Measurements from ENCODE around the gene BCOR. TPM values are rescaled to one million over a fixed set of nuclear protein-coding genes. Genes with fewer than 3 reads are reported as not detected.

BCOR gene
- total RNA-seq, 4 donors from 2014 or later, result 30.9 to 67.4 (median 42.4) TPM

DNA sequence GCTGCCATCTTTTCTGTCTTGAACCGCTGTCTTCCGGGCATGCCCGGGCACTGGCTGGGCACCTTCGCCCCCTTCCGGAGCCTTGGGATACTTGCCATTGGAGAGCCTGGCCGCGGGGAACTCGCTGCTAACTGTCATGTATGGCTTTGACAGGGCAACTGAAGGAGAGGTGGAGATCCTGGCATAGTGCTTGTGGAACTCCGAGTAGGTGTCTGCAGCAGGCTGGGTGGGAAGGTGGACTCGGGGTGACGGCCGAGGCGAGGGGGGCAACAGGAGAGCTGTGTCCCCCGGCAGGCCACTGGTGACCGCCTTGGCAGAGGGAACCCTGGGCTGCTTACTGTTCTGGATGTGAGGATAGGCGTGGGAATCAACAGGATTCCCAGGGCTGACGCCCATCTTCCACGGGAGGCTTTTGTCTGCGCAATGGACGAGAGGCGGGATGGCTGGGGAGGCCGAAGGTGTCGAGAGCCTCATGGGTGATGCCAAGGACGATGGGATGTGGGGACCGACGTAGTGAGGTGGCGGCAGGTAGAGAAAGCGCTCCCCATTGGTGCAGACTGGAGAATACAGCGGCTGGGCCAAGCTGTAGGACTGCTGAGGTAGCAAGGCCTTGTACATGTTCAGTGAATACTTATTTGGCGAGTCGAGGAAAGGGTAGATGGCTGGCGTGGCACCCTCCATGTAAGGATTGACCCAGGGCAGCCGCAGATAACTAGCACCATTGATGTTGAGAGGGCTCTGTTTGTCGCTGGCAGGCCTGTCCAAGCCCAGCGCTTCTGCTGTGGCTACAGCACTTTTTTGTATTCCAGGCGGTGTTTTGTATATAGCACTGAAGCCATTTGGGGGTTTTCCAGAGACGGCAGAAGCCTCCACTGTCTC, 23.4 kb downstream of the BCOR start:
- Histone ChIP-seq H3K4me3 (replicated peaks in 1 of 3) (no peak overlapping the region), H3K4me1 (no peaks in the 10 kb centered on the region), H3K27me3 (no peaks in the 10 kb centered on the region), H3K36me3 (peaks cover 0 to 19% of the 10 kb centered on the region in 2 donors), H3K27ac (no peak overlapping the region), H3K9me3 (no peaks in the 10 kb centered on the region)
- intact Hi-C loops (cut with DNase I), result no loop called here
- WGBS, 2 donors, result 95 to 96% methylated on average over 14 to 30 of the region's 37 CpGs
- TF ChIP-seq POLR2A (IDR thresholded peaks at IDR 0.05), result no peak
- TF ChIP-seq, protein P1, sequence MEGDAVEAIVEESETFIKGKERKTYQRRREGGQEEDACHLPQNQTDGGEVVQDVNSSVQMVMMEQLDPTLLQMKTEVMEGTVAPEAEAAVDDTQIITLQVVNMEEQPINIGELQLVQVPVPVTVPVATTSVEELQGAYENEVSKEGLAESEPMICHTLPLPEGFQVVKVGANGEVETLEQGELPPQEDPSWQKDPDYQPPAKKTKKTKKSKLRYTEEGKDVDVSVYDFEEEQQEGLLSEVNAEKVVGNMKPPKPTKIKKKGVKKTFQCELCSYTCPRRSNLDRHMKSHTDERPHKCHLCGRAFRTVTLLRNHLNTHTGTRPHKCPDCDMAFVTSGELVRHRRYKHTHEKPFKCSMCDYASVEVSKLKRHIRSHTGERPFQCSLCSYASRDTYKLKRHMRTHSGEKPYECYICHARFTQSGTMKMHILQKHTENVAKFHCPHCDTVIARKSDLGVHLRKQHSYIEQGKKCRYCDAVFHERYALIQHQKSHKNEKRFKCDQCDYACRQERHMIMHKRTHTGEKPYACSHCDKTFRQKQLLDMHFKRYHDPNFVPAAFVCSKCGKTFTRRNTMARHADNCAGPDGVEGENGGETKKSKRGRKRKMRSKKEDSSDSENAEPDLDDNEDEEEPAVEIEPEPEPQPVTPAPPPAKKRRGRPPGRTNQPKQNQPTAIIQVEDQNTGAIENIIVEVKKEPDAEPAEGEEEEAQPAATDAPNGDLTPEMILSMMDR (IDR thresholded peaks at IDR 0.05), result no peak
- no peak for DNase-seq

DNA sequence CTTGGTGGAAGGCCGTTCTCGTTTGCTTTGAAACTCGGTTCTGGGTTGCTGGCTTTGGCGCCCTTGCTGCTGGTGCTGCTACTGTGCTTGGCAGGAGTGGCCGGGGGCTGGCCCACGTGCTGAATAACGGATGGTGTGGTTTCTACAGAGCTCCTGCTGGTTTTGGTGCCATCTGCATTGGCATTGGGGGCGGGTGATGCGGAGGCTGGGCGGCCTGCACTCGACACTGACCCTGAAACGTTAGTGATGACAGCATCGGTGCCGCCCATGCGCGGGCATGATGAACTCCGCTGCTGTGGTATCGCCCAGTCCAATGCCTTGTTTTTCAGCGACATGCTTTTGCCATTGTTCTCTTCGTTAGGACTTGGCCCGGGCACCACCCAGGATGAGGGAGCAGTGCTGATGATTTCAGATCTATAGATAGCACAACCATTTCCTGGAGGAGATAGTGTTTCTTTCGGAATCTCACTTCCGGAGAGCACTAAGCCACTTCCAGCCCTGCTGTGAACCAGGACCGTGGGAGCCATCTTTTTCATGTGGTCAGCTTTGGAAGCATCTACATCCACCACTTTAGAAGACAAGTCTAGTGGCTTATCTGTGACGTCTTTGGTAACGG, 24.2 kb downstream of the BCOR start:
- no peaks in the 10 kb centered on the region for H3K27me3 ChIP-seq
- WGBS, 2 donors, result 77 to 83% methylated on average over 7 to 16 of the region's 26 CpGs
- no peak overlapping the region for H3K27ac ChIP-seq
- DNase-seq, result no peak
- peaks cover 0 to 22% of the 10 kb centered on the region in 2 donors for H3K36me3 ChIP-seq
- intact Hi-C loops (cut with DNase I), result no loop called here
- H3K4me3 ChIP-seq (replicated peaks in 1 of 3), result no peak overlapping the region
- no peaks in the 10 kb centered on the region for H3K9me3 ChIP-seq
- TF ChIP-seq POLR2A (IDR thresholded peaks at IDR 0.05), result no peak
- TF ChIP-seq, protein P1 (IDR thresholded peaks at IDR 0.05), result no peak
- no peaks in the 10 kb centered on the region for H3K4me1 ChIP-seq

DNA sequence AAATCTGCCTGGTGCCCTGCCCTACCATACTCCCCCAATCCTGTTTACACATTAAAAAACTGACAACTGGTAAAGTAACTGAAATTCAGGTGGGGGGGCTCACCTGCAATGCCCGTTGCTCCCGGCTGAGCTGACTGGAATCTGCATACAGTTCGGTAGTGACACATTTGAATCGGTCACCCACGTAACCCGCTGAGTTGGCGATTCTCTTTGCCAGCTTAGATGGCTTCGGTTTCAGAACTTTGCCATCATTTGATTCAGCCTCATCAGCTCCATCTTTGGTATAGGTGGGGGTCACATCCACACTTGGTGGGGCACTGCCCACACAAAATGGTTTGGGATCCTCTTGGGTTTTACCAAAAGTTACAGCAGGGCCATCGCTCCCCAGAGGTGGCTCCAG, 25.5 kb downstream of the BCOR start:
- H3K36me3 ChIP-seq, result peaks cover 0 to 22% of the 10 kb centered on the region in 2 donors
- H3K27ac ChIP-seq, result no peak overlapping the region
- no peak overlapping the region for H3K4me3 ChIP-seq (replicated peaks in 1 of 3)
- H3K9me3 ChIP-seq, result no peaks in the 10 kb centered on the region
- no peak for DNase-seq
- 88% methylated on average over 5 of the region's 9 CpGs; no CpG with 5 or more reads in 1 of the 2 donors for WGBS, 2 donors
- intact Hi-C loops (cut with DNase I), result no loop called here
- no peaks in the 10 kb centered on the region for H3K27me3 ChIP-seq
- no peaks in the 10 kb centered on the region for H3K4me1 ChIP-seq
- TF ChIP-seq, protein P1 (IDR thresholded peaks at IDR 0.05), result no peak
- no peak for TF ChIP-seq POLR2A (IDR thresholded peaks at IDR 0.05)

DNA sequence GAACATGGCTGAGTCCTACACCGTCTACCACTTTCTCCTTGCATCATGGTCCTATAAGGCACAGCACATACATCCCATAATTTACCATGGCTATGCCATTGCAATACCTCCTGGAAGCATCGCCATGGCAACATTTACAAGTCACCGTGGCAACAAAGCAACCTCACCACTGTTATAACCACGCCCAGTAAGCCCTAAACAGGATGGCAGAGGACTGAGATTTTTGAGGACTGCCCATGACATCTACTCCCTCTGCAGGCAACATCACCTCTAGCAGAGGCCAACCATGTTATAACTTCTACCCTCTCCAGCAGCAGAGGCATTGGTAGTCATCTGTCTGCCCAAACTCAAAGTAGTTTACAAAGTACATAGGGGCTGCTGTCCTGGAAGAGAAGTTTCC, 29.7 kb downstream of the BCOR start:
- no peaks in the 10 kb centered on the region for H3K4me1 ChIP-seq
- no peak for TF ChIP-seq POLR2A (IDR thresholded peaks at IDR 0.05)
- no peak overlapping the region for H3K27ac ChIP-seq
- no peaks in the 10 kb centered on the region for H3K27me3 ChIP-seq
- intact Hi-C loops (cut with DNase I), result no loop called here
- H3K36me3 ChIP-seq, result peaks cover 4 to 8% of the 10 kb centered on the region in 2 donors
- no peak overlapping the region for H3K4me3 ChIP-seq (replicated peaks in 1 of 3)
- H3K9me3 ChIP-seq, result no peaks in the 10 kb centered on the region
- DNase-seq, result no peak
- WGBS, 2 donors, result 96 to 100% methylated on average over 2 to 4 of the region's 4 CpGs

DNA sequence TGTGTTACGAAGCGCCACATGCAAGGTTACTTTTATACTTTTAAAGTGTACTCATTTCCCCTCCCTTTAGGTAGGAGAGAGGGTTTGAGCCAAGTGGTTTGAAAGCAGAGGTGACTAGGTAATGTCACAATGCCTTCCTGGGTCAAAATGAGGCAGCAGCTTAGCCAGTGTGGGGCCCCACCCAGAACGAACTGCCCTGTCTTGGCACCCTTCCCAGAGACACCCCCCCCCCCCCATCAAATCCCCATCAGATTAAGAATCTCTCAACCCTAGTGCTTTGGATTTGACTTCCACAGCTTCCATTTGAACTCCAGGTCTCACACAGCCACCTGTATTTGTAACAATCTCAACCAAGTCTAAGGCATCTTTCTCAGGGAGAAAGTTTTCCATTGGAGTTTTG, 31.1 kb downstream of the BCOR start:
- Histone ChIP-seq H3K4me1 (no peaks in the 10 kb centered on the region), H3K27me3 (no peaks in the 10 kb centered on the region), H3K36me3 (peaks cover 12 to 17% of the 10 kb centered on the region in 2 donors), H3K27ac (no peak overlapping the region), H3K4me3 (replicated peaks in 1 of 3) (no peak overlapping the region), H3K9me3 (no peaks in the 10 kb centered on the region)
- DNase-seq, result no peak
- intact Hi-C loops (cut with DNase I), result no loop called here
- 68 to 71% methylated on average over 3 of the region's 3 CpGs for WGBS, 2 donors
- TF ChIP-seq, protein P1 (IDR thresholded peaks at IDR 0.05), result no peak
- TF ChIP-seq POLR2A (IDR thresholded peaks at IDR 0.05), result no peak
